ENCODE data around the gene DNAH9. TPM values are rescaled to one million over a fixed set of nuclear protein-coding genes. Genes with fewer than 3 reads are reported as not detected.

DNAH9 gene
- total and polyA plus RNA-seq, 2 of the 8 experiments (the other 6 are each of a cell fraction or from before 2014, with no cell fraction given): 0.21 to 0.86 TPM

- Histone ChIP-seq H3K79me2 (ENCODE audit: control insufficient read depth in 1 of 2, insufficient read depth in 2 of 2, low read length in 2 of 2) (no peaks in the 10 kb centered on the region), H4K91ac (replicated peaks; ENCODE audit: insufficient read length, low read length) (no peak overlapping the region), H2BK5ac (ENCODE audit: low read depth, low read length) (no peak overlapping the region), H3K14ac (ENCODE audit: insufficient read length) (no peak overlapping the region), H3K9me3 (ENCODE audit: insufficient read depth in 2 of 2, low read depth in 1 of 2, low read length in 1 of 2) (no peaks in the 10 kb centered on the region), H3K23ac (ENCODE audit: insufficient read length) (no peak overlapping the region), H3K27ac (ENCODE audit: low read depth, low read length) (no peak overlapping the region), H4K5ac (ENCODE audit: insufficient read length, low read depth, low read length) (no peak overlapping the region), H3K56ac (replicated peaks; ENCODE audit: insufficient read length, low read depth, low read length) (no peak overlapping the region), H3K4me3 (ENCODE audit: extremely low read depth in 1 of 4, insufficient read depth in 2 of 4, low read depth in 3 of 4, low read length in 4 of 4) (no peak overlapping the region), H4K20me1 (replicated peaks in 1 of 2; ENCODE audit: control insufficient read depth in 1 of 2, insufficient read depth in 2 of 2, low read length in 2 of 2) (no peaks in the 10 kb centered on the region), H3K36me3 (ENCODE audit: control insufficient read depth in 2 of 4, insufficient read depth in 4 of 4, low read length in 3 of 4) (no peaks in the 10 kb centered on the region), H2AFZ (ENCODE audit: low read length) (no peak overlapping the region), H2BK12ac (ENCODE audit: low read depth, low read length) (no peak overlapping the region), H3K9ac (replicated peaks in 1 of 4; ENCODE audit: extremely low read depth in 1 of 4, low read depth in 3 of 4, low read length in 3 of 4) (no peak overlapping the region), H3K4me2 (ENCODE audit: insufficient read depth in 1 of 2, low read depth in 2 of 2, low read length in 2 of 2) (no peak overlapping the region), H3K4me1 (replicated peaks in 1 of 4; ENCODE audit: control insufficient read depth in 3 of 4, insufficient read depth in 4 of 4, low read length in 3 of 4) (no peaks in the 10 kb centered on the region), H4K8ac (ENCODE audit: extremely low read depth, insufficient read depth, low read length) (no peak overlapping the region), H3K79me1 (ENCODE audit: low read depth, low read length) (no peaks in the 10 kb centered on the region; the same call in 1 of the 2 replicates), H2BK120ac (replicated peaks; ENCODE audit: low read depth, low read length) (no peak overlapping the region), H2BK15ac (ENCODE audit: low read length) (no peak overlapping the region), H2AK5ac (ENCODE audit: low read depth, low read length) (no peak overlapping the region), H3K4ac (replicated peaks; ENCODE audit: insufficient read length, low read depth, low read length) (no peak overlapping the region), H3K27me3 (replicated peaks in 1 of 4; ENCODE audit: control insufficient read depth in 3 of 4, extremely low read depth in 1 of 4, insufficient read depth in 3 of 4, low read length in 3 of 4) (no peaks in the 10 kb centered on the region), H3K23me2 (ENCODE audit: low read depth, low read length) (no peaks in the 10 kb centered on the region), H2BK20ac (ENCODE audit: low read length) (no peak overlapping the region), H3K18ac (ENCODE audit: extremely low read depth, low read length) (no peak overlapping the region)
- DNase-seq (ENCODE audit: low read depth in 1 of 2, low spot score in 2 of 2) (no peak), FAIRE-seq (no peak)
- ChIA-PET POLR2A (ENCODE audit: partially characterized antibody) (no interaction called here), CTCF (ENCODE audit: partially characterized antibody) (interaction anchor here (1.2 kb wide), 2 partner anchors 10 to 19 kb away, joined by 4 to 5 read pairs; no protein-coding TSS in a partner anchor)
- TF ChIP-seq RNF2 (IDR thresholded peaks at IDR 0.05; ENCODE audit: borderline replicate concordance, low read depth, low read length, missing control alignments, poor library complexity, severe bottlenecking) (no peak), RFX5 (IDR thresholded peaks at IDR 0.05; ENCODE audit: borderline replicate concordance, low read depth, low read length) (no peak), USF2 (IDR thresholded peaks at IDR 0.05; ENCODE audit: low read length) (no peak), SIX5 (IDR thresholded peaks at IDR 0.05; ENCODE audit: low read depth, low read length) (no peak), BACH1 (IDR thresholded peaks at IDR 0.05; ENCODE audit: low read length) (no peak), ASH2L (IDR thresholded peaks at IDR 0.05; ENCODE audit: low read length) (no peak), SRF (IDR thresholded peaks at IDR 0.05; ENCODE audit: low read depth, low read length) (no peak), GABPA (IDR thresholded peaks at IDR 0.05; ENCODE audit: borderline replicate concordance, insufficient read depth, low read length) (no peak), TBP (IDR thresholded peaks at IDR 0.05; ENCODE audit: low read depth, low read length) (no peak)
- WGBS, 2 experiments (ENCODE audit: extremely low coverage in 1 of 2, insufficient coverage in 1 of 2, insufficient read length in 1 of 2, insufficient replicate concordance in 2 of 2, low coverage in 1 of 2, low lambda C conversion rate in 2 of 2, missing lambda C conversion rate in 1 of 2): 98% methylated on average over 3 of the region's 3 CpGs; no CpG with 5 or more reads in 1 of the 2 experiments
These were observed 27.6 kb downstream of the DNAH9 start for GRCh38 chr17:11625878-11626277.

Measured in H1 (cell line).